Left renal cortex interstitium (tissue), 4 donors: ENCODE results near the gene OR13C8. TPM values are rescaled to one million over a fixed set of nuclear protein-coding genes. Genes with fewer than 3 reads are reported as not detected.

Experiments used
- DNase-seq, 4 donors: peaks; one replicate each; pipeline ENCODE4 v3.0.0-alpha.2; 2013; ENCODE audit warnings: low read depth in 4 of 4, low spot score in 2 of 4, missing footprints in 1 of 4
- polyA plus RNA-seq, 4 donors: library from polyadenylated mRNA; unstranded; fragments of 120-200 nt; gene quantifications; one replicate each; pipeline ENCODE4 v1.2.1, GENCODE V29; 2013; ENCODE audit not compliant: insufficient read length in 4 of 4

Gene OR13C8
- polyA plus RNA-seq, 4 donors, result not detected

GRCh38 chr9:104608336-104608735, 39.4 kb downstream of the OR13C8 start:
- DNase-seq, result no peak

- no peak for DNase-seq
Observed at GRCh38 chr9:104611213-104611612, 42.2 kb downstream of the OR13C8 start.

GRCh38 chr9:104617418-104617817, 48.5 kb downstream of the OR13C8 start:
- DNase-seq, result no peak

GRCh38 chr9:104618104-104618503, 49.1 kb downstream of the OR13C8 start, which contains the start of gene OR13C9:
OR13C9 (minus strand) TSS chr9:104618204; CDS start chr9:104618204, 0 bp downstream.
- DNase-seq, result no peak

Other genes starting within 250 kb of the OR13C8 start
- gene OR13F1, start 64.9 kb upstream of the OR13C8 start, polyA plus RNA-seq, result not detected
- gene OR13C4, start 42.0 kb upstream of the OR13C8 start, polyA plus RNA-seq, result not detected
- gene OR13C3, start 32.3 kb upstream of the OR13C8 start, polyA plus RNA-seq, result not detected
- gene OR13C5, start 30.2 kb downstream of the OR13C8 start, polyA plus RNA-seq, result under 1 TPM in 1 of 4 donors, not detected in 3; 0.21 TPM
- gene OR13C2, start 36.5 kb downstream of the OR13C8 start, polyA plus RNA-seq, result under 1 TPM in 3 of 4 donors, not detected in 1; 0.18 to 0.35 (median 0.32) TPM
- gene OR13C9, start 49.0 kb downstream of the OR13C8 start, polyA plus RNA-seq, result not detected
- under 1 TPM in 1 of 4 donors, not detected in 3; 0.11 TPM for gene OR13D1, start 125.3 kb downstream of the OR13C8 start, polyA plus RNA-seq
- gene NIPSNAP3A, start 178.5 kb downstream of the OR13C8 start, polyA plus RNA-seq, result 10 to 100 TPM; 42.5 to 60.2 (median 55.1) TPM
- 10 to 100 TPM in 3 of 4 donors, 1 to 10 TPM in 1; 9.4 to 16.3 (median 12.1) TPM for gene NIPSNAP3B, start 195.0 kb downstream of the OR13C8 start, polyA plus RNA-seq